HG03196 (cell line): ENCODE data around the gene GIPC1.
"Not testable (repeated sequence)": the region's sequence is repeated elsewhere in the genome, so short reads cannot be mapped to it uniquely, and the experiment has no call there.

ENCODE experiments used
- ATAC-seq: cut with Tn5 transposase; IDR thresholded peaks from one replicate; pipeline ENCODE4 v1.9.1; 2021; ENCODE audit not compliant: unreplicated experiment

GIPC1 gene, protein sequence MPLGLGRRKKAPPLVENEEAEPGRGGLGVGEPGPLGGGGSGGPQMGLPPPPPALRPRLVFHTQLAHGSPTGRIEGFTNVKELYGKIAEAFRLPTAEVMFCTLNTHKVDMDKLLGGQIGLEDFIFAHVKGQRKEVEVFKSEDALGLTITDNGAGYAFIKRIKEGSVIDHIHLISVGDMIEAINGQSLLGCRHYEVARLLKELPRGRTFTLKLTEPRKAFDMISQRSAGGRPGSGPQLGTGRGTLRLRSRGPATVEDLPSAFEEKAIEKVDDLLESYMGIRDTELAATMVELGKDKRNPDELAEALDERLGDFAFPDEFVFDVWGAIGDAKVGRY

GRCh38 chr19:14496029-14496833 lies at the start of gene GIPC1:
GIPC1 (minus strand) TSS chr19:14496127; CDS start chr19:14482976, 13,151 bp downstream.
- peak; percentile 69 for ATAC-seq

DNA sequence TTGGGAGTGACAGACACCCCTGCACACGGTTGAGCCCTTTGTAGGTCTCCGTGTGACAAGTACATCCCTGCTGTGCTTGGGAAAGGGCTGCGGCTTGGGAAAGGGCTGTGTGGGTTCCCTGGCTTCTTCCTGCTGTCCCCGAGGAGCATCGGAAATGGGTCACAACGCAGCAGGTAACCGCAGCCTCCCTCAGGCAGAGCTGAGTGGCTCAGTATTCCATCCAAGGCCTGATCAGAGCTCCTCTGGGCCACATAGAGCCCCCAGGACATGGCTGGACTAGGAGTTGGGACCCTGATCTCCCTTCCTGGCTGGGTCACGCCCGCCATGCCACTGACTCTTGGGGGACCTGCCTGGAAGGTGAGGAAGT lies 49.8 kb upstream of the GIPC1 start:
- ATAC-seq = no peak

GRCh38 chr19:14544977-14545715 lies 49.2 kb upstream of the GIPC1 start:
- no peak for ATAC-seq

- ATAC-seq = no peak
These were observed 48.1 kb upstream of the GIPC1 start for GRCh38 chr19:14544047-14544446.

- no peak for ATAC-seq
These were observed 46.9 kb upstream of the GIPC1 start for GRCh38 chr19:14542711-14543328.

DNA sequence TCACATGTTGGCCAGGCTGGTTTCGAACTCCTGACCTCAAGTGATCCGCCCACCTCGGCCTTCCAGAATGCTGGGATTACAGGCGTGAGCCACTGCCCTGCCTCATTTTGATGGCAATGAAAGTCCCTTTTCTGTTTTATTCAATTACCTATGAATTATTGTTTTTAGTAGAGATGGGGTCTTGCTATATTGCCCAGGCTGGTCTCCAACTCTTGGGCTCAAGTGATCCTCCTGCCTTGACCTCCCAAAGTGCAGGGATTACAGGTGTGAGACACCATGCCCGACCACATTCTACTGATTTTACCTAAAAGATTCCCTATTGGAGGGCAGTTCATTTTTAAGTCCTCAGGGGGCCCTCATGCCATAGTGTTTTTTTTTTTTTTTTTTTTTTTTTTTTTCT lies 46.1 kb upstream of the GIPC1 start:
- not testable (repeated sequence) for ATAC-seq

DNA sequence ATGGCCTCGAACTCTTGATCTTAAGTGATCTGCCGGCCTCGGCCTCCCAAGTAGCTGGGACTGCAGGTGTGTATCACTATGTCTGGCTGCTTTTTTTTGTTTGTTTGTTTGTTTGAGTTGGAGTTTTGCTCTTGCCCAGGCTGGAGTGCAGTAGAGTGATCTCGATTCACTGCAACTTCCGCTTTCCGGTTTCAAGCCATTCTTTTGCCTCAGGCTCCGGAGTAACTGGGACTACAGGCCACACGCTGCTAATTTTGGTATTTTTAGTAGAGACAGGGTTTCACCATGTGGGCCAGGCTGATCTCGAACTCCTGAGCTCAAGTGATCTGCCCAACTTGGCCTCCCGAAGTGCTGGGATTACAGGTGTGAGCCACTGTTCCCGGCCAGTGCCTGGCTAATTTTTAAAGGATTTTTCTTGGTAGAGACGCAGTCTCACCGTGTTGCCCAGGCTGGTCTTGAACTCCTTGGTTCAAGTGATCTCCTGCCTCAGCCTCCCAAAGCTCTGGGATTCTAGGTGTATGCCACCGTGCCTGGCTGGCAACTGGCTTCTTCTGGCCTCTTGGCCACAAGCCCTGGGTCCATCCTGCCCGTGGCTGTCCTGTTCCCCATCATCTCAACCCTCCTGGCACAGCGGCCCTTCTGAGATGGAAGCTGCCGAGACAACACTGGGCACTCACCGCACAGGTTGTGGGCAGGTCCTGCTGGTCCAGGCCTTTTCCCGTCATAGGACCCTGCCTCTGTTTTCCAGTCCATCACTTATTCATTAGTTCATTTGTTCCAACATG lies 45.0 kb upstream of the GIPC1 start:
- no peak for ATAC-seq

- ATAC-seq = no peak
These were observed 41.2 kb upstream of the GIPC1 start for GRCh38 chr19:14536926-14537692.

DNA sequence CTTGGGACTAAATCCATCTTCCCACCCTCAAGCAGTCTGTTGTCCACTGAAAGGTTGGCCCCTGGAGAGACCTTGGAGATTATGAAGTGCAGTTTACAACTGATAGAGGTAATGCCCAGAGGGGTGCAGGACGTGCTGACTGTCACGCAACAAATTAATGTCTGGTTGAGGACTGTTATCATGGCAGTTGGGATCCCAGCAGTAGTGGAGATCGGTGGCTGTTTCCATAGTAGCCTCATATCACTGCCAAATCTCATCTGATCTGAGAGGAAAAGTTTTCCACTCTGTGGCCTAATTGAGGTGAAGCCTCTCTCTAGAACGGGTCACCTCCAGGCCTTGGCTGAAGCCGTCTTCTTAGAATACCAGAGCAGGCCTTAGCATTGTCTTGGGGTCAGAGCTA lies 37.5 kb upstream of the GIPC1 start:
- ATAC-seq = no peak

GRCh38 chr19:14530506-14530905 lies 34.6 kb upstream of the GIPC1 start:
- no peak for ATAC-seq

DNA sequence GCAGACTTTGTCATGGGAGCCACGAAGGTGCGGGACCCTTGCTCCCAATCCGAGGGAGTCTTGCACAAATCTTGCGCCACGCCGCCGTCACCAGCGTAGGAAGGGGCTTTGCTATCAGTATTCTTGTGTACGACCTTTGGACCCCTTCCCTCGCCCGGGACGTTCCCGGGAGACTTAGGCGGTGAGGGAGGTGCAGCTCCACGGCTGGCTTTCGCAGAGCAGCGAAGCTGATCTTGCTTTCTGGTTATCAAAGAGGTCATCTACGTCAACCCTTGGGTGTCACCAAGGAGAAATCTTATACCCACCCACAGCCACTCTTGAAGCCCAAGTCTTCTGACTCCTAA lies 34.0 kb upstream of the GIPC1 start:
- ATAC-seq = no peak

- ATAC-seq = peak; percentile 95
These were observed 33.5 kb upstream of the GIPC1 start, which contains the start of gene TECR for GRCh38 chr19:14529254-14530004. TECR (plus strand) TSS chr19:14529594; CDS start chr19:14529697, 103 bp downstream.

GRCh38 chr19:14528419-14529253 lies 32.7 kb upstream of the GIPC1 start:
- ATAC-seq = no peak

DNA sequence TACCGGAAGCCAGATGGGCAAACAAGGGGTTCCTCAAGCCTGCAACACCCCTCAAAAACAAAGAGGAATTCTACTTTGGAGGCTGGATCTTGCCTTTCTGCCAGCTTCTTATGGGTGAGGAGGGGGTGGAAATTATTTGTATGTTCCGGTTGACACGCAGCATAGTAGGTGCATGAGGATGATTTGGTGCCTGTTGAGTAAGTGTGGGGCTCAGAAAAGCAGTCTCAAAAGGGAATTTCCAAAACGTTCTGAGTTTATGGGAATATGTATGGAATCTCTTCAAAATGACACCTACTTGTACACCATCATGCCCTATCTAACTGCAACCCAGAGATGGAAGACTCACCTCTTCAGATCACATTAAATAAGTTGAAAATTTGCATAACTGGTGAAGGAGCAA lies 30.5 kb upstream of the GIPC1 start:
- no peak for ATAC-seq

DNA sequence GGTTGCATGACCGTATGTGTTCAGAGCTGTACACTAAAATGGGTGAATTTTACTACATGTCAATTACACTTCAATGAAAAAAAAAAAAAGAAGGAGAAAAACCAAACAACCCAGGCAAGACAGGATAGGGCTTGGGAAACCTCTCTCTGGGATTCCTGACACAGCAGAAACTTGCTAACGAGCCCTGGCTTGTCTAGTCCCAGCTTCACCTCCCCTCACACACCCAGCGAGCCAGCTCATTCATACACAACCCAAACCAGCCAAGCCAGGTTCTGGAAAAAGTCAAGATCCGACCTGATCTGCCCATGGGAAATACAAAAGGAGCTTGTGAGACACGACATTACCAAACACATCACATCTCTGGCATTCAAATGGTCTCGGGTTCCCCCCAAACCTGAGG lies 29.8 kb upstream of the GIPC1 start:
- no peak for ATAC-seq

DNA sequence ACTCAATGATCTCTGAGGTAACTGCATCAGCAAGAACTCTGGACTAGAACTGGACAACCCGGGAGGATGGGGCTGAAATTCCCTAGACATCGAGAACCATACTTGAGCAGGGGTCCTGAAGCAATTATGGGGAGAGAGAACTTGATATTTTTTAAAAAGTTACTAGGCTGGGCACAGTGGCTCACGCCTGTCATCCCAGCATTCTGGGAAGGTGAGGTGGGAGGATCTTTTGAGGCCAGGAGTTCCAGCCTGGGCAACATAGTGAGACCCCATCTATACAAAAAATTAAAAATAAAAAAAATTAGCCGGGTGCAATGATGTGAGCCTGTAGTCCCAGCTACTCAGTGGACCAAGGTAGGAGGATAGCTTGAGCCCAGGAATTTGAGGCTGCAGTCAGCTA lies 24.6 kb upstream of the GIPC1 start:
- ATAC-seq = no peak

DNA sequence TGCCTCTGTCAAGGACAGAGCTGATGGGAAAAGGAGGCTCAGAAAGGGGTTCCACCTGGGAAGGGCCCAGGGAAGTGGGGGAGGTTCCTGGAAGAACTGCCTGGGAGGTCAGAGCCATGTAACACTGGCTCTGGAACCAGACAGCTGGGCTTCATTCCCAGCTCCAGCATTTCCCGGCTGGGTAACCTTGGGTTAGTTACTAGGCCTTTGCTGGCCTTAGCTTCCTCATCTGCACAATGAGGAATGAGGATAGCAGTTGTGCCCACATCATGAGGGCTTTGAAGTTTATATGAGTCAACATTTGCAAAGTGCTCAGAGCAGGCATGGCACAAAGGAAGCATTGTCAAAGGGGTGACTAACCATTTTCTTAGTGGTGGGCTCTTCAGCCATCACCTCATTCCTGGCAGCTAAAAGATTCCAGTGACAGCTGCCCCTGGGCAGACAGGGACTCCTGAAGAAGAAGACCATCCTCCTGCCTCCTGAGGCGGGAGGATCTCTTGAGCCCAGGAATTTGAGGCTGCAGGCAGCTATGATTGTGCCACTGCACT lies 24.0 kb upstream of the GIPC1 start:
- ATAC-seq = no peak
